ENCODE results near the gene PAPPA2.

DNA sequence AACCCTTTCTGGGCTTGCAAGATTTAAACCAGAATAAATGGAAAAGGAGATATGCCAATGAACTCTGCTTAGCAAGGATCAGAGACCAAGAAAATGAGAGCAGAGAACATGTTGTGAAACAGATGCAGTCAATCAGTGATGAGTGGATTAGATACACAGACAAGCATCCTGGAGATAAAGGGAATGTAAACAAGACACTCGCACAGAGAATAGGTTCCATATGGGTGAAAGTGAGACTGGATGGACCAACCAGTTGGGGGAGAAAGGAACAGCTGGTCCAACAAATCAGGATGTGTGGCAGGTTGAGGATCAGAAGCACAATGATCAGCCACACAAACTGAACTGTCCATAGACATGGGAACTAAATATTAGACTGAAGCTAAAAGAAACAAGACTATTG, 363.3 kb downstream of the PAPPA2 start:
- TF ChIP-seq, protein P1, sequence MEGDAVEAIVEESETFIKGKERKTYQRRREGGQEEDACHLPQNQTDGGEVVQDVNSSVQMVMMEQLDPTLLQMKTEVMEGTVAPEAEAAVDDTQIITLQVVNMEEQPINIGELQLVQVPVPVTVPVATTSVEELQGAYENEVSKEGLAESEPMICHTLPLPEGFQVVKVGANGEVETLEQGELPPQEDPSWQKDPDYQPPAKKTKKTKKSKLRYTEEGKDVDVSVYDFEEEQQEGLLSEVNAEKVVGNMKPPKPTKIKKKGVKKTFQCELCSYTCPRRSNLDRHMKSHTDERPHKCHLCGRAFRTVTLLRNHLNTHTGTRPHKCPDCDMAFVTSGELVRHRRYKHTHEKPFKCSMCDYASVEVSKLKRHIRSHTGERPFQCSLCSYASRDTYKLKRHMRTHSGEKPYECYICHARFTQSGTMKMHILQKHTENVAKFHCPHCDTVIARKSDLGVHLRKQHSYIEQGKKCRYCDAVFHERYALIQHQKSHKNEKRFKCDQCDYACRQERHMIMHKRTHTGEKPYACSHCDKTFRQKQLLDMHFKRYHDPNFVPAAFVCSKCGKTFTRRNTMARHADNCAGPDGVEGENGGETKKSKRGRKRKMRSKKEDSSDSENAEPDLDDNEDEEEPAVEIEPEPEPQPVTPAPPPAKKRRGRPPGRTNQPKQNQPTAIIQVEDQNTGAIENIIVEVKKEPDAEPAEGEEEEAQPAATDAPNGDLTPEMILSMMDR (conservative IDR thresholded peaks at IDR 0.05), result no peak
- TF ChIP-seq EZH2 (IDR thresholded peaks at IDR 0.05; ENCODE audit: low read depth), result no peak

Measured in PC-9 (cell line).